ENCODE measurements around the gene OSGEP. TPM values are rescaled to one million over a fixed set of nuclear protein-coding genes. Genes with fewer than 3 reads are reported as not detected.

OSGEP gene
- total and polyA plus RNA-seq, 12 donors, result 17.6 to 37.6 (median 22.8) TPM

DNA sequence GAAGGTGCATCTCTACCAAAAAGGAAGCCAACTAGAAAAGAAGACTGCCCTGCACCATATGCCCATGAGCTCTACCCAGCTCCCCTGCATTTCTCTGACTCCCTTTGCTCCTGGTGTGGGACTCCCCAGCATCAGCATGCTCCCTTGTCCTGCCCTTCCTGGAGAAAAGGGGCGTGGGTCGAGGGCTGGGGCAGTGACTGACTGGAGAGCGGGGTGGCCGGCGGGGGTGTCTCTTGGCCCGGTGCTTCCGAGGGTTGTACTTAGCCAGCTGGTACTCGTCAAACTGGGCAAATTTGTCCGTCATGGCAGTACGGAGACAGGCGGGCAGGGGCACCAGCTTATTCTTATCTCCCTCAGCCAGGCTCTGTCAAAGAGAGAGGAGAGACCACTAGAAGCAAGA lies 51.1 kb downstream of the OSGEP start:
- intact Hi-C loops (cut with DNase I), result no loop called here
- no peak for DNase-seq
- no peak for ATAC-seq
- no peak overlapping the region for H3K27ac ChIP-seq
- WGBS, 2 donors, result 82 to 84% methylated on average over 11 of the region's 11 CpGs
- H3K9me3 ChIP-seq, result no peaks in the 10 kb centered on the region
- H3K27me3 ChIP-seq, result no peaks in the 10 kb centered on the region
- peaks cover 0 to 100% (median 44%) of the 10 kb centered on the region in 9 donors for H3K36me3 ChIP-seq
- TF ChIP-seq, protein P1, sequence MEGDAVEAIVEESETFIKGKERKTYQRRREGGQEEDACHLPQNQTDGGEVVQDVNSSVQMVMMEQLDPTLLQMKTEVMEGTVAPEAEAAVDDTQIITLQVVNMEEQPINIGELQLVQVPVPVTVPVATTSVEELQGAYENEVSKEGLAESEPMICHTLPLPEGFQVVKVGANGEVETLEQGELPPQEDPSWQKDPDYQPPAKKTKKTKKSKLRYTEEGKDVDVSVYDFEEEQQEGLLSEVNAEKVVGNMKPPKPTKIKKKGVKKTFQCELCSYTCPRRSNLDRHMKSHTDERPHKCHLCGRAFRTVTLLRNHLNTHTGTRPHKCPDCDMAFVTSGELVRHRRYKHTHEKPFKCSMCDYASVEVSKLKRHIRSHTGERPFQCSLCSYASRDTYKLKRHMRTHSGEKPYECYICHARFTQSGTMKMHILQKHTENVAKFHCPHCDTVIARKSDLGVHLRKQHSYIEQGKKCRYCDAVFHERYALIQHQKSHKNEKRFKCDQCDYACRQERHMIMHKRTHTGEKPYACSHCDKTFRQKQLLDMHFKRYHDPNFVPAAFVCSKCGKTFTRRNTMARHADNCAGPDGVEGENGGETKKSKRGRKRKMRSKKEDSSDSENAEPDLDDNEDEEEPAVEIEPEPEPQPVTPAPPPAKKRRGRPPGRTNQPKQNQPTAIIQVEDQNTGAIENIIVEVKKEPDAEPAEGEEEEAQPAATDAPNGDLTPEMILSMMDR (IDR thresholded peaks at IDR 0.05), result no peak
- peaks cover 0 to 1% (median 0%) of the 10 kb centered on the region in 9 donors for H3K4me1 ChIP-seq
- no peak overlapping the region for H3K4me3 ChIP-seq

DNA sequence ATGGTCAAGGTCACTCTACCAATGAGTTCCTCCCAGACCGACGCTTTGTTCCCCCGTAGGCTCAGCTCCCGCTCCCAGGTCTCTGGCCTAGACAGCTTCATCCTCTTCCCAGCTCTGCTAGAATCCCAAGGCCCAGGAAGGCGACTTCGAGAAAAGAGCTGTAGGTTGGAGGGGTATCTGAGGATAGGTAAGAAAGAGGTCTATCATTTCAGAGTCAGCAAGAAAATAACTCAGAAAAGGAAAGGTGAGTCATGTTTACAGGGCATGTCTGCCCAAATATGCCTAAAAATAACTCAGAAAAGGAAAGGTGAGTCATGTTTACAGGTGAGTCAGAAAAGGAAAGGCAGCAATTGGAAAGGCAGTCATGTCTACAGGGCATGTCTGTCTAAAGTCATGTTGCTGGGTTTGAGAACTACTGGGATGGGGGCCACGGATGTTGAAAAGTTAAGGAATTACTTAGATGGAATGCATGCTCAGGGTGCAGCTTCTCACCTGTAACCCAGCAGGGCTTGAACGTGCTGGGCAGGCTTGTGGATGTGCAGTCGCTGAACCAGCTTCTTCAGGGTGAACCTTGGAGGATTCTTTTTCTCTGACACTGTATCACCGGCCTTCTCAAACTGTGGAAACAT lies 53.5 kb downstream of the OSGEP start:
- TF ChIP-seq, protein P1 (IDR thresholded peaks at IDR 0.05), result no peak
- Histone ChIP-seq H3K4me1 (no peaks in the 10 kb centered on the region), H3K4me3 (no peak overlapping the region), H3K27me3 (no peaks in the 10 kb centered on the region), H3K27ac (no peak overlapping the region), H3K36me3 (peaks cover 0 to 100% (median 33%) of the 10 kb centered on the region in 9 donors), H3K9me3 (no peaks in the 10 kb centered on the region)
- WGBS, 2 donors, result 94 to 96% methylated on average over 10 of the region's 10 CpGs
- no peak for DNase-seq
- intact Hi-C loops (cut with DNase I), result no loop called here
- no peak for ATAC-seq

DNA sequence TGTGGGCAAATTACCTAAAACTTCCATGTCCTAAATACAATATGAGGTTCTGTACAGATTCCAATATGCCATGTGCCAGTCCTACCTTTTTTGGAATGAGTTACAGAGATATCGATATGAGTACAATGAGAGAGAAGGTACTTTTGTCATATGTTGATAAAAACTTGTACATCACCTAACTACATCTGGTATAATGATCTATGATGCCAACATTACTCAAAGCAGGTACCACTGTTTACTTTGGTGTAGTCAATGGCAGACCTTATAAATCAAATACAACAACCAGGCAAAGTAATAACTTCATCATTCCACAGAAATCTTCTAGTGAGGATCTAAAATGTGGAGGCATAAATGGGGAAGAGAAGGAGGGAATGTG lies 54.0 kb downstream of the OSGEP start:
- DNase-seq, result no peak
- H3K36me3 ChIP-seq, result peaks cover 0 to 100% (median 38%) of the 10 kb centered on the region in 9 donors
- no peaks in the 10 kb centered on the region for H3K4me1 ChIP-seq
- WGBS, 2 donors, result 95 to 98% methylated on average over 1 of the region's 1 CpG
- no peaks in the 10 kb centered on the region for H3K27me3 ChIP-seq
- no peak for ATAC-seq
- H3K4me3 ChIP-seq, result no peak overlapping the region
- no peak overlapping the region for H3K27ac ChIP-seq
- TF ChIP-seq, protein P1 (IDR thresholded peaks at IDR 0.05), result no peak
- no peaks in the 10 kb centered on the region for H3K9me3 ChIP-seq
- intact Hi-C loops (cut with DNase I), result no loop called here

DNA sequence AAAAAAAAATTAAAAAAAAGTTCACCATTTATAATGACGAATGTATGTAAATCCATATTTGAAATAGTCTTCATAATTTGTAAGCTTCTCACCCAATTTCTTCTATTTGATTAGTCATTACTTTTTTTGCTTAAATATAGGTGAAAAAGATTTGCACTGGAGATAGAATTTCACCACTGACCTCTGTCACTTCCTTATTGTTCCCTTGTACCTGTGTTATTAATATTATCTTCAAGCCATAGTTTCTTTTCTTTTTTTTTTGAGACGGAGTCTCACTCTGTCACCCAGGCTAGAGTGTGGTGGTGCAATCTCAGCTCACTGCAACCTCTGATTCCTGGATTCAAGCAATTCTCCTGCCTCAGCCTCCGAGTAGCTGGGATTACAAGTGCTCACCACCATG lies 57.1 kb downstream of the OSGEP start:
- Histone ChIP-seq H3K27me3 (no peaks in the 10 kb centered on the region), H3K27ac (no peak overlapping the region), H3K9me3 (no peaks in the 10 kb centered on the region), H3K4me1 (no peaks in the 10 kb centered on the region), H3K36me3 (peaks cover 0 to 100% (median 61%) of the 10 kb centered on the region in 9 donors), H3K4me3 (no peak overlapping the region)
- 91 to 92% methylated on average over 3 of the region's 3 CpGs for WGBS, 2 donors
- DNase-seq, result no peak
- TF ChIP-seq, protein P1 (IDR thresholded peaks at IDR 0.05), result no peak
- ATAC-seq, result no peak
- intact Hi-C loops (cut with DNase I), result loop anchor here in 1 of 10 donors (10.0 kb wide), 1 partner anchor 73 kb away; no protein-coding TSS in a partner anchor

Other genes starting within 250 kb of the OSGEP start
- gene OR11H6, start 231.1 kb downstream of the OSGEP start, total RNA-seq, result not detected
- gene OR11H6, start 231.1 kb downstream of the OSGEP start, polyA plus RNA-seq, result not detected
- not detected for gene OR11H7, start 225.8 kb downstream of the OSGEP start, total RNA-seq
- gene OR11H7, start 225.8 kb downstream of the OSGEP start, polyA plus RNA-seq, result not detected
- not detected for gene OR11H4, start 215.5 kb downstream of the OSGEP start, total RNA-seq
- gene OR11H4, start 215.5 kb downstream of the OSGEP start, polyA plus RNA-seq, result not detected
- 10 to 100 TPM in 7 of 10 donors, 1 to 10 TPM in 3; 6.3 to 14.0 (median 11.3) TPM for gene TTC5, start 148.9 kb downstream of the OSGEP start, total RNA-seq
- gene TTC5, start 148.9 kb downstream of the OSGEP start, polyA plus RNA-seq, result 1 to 10 TPM; 3.2 to 4.9 TPM
- gene CCNB1IP1, start 121.5 kb downstream of the OSGEP start, total RNA-seq, result 10 to 100 TPM; 35.7 to 69.9 (median 56.0) TPM
- gene CCNB1IP1, start 121.5 kb downstream of the OSGEP start, polyA plus RNA-seq, result 100 to 1,000 TPM; 105 to 126 TPM
- gene PARP2, start 111.2 kb downstream of the OSGEP start, total RNA-seq, result 10 to 100 TPM; 13.6 to 18.4 (median 16.0) TPM
- 10 to 100 TPM; 13.5 to 19.5 TPM for gene PARP2, start 111.2 kb downstream of the OSGEP start, polyA plus RNA-seq
- gene TEP1, start 41.3 kb downstream of the OSGEP start, total RNA-seq, result 10 to 100 TPM in 4 of 10 donors, 1 to 10 TPM in 6; 6.9 to 17.8 (median 8.6) TPM
- 10 to 100 TPM in 1 of 2 donors, 1 to 10 TPM in 1; 5.6 to 16.0 TPM for gene TEP1, start 41.3 kb downstream of the OSGEP start, polyA plus RNA-seq
- 1 to 10 TPM in 2 of 10 donors, under 1 TPM in 8; 0.15 to 1.4 (median 0.40) TPM for gene KLHL33, start 18.6 kb downstream of the OSGEP start, total RNA-seq
- gene KLHL33, start 18.6 kb downstream of the OSGEP start, polyA plus RNA-seq, result 1 to 10 TPM in 1 of 2 donors, under 1 TPM in 1; 0.13 to 1.2 TPM
- 100 to 1,000 TPM in 1 of 10 donors, 10 to 100 TPM in 9; 57.1 to 103 (median 70.6) TPM for gene APEX1, start 414 bp upstream of the OSGEP start, total RNA-seq
- 10 to 100 TPM; 58.5 to 91.7 TPM for gene APEX1, start 414 bp upstream of the OSGEP start, polyA plus RNA-seq
- gene PIP4P1, start 6.6 kb upstream of the OSGEP start, total RNA-seq, result 10 to 100 TPM; 15.5 to 25.3 (median 18.7) TPM
- 10 to 100 TPM; 18.7 to 31.9 TPM for gene PIP4P1, start 6.6 kb upstream of the OSGEP start, polyA plus RNA-seq
- 10 to 100 TPM in 4 of 10 donors, 1 to 10 TPM in 6; 5.0 to 33.7 (median 7.8) TPM for gene PNP, start 14.6 kb upstream of the OSGEP start, total RNA-seq
- 10 to 100 TPM in 1 of 2 donors, 1 to 10 TPM in 1; 8.6 to 30.2 TPM for gene PNP, start 14.6 kb upstream of the OSGEP start, polyA plus RNA-seq
- under 1 TPM in 8 of 10 donors, not detected in 2; 0.24 to 0.56 (median 0.32) TPM for gene RNASE10, start 50.7 kb upstream of the OSGEP start, total RNA-seq
- gene RNASE10, start 50.7 kb upstream of the OSGEP start, polyA plus RNA-seq, result under 1 TPM in 1 of 2 donors, not detected in 1; 0.07 TPM
- gene RNASE9, start 106.2 kb upstream of the OSGEP start, total RNA-seq, result not detected
- gene RNASE9, start 106.2 kb upstream of the OSGEP start, polyA plus RNA-seq, result not detected
- gene RNASE11, start 133.2 kb upstream of the OSGEP start, total RNA-seq, result not detected
- not detected for gene RNASE11, start 133.2 kb upstream of the OSGEP start, polyA plus RNA-seq
- gene RNASE12, start 136.6 kb upstream of the OSGEP start, total RNA-seq, result not detected
- not detected for gene RNASE12, start 136.6 kb upstream of the OSGEP start, polyA plus RNA-seq
- not detected for gene OR6S1, start 186.9 kb upstream of the OSGEP start, total RNA-seq
- gene OR6S1, start 186.9 kb upstream of the OSGEP start, polyA plus RNA-seq, result not detected
- gene RNASE4, start 229.7 kb upstream of the OSGEP start, total RNA-seq, result 10 to 100 TPM in 2 of 10 donors, 1 to 10 TPM in 8; 2.3 to 13.6 (median 4.4) TPM
- 10 to 100 TPM; 11.2 to 16.2 TPM for gene RNASE4, start 229.7 kb upstream of the OSGEP start, polyA plus RNA-seq
- gene ANG, start 234.0 kb upstream of the OSGEP start, total RNA-seq, result 1 to 10 TPM in 9 of 10 donors, under 1 TPM in 1; 0.79 to 4.1 (median 2.2) TPM
- gene ANG, start 234.0 kb upstream of the OSGEP start, polyA plus RNA-seq, result 1 to 10 TPM; 5.4 to 7.0 TPM

All from heart right ventricle (tissue), 16 donors.